ENCODE measurements around the gene UMPS. TPM values are rescaled to one million over a fixed set of nuclear protein-coding genes. Genes with fewer than 3 reads are reported as not detected.

Gene UMPS
- total RNA-seq, 1 donor from 2014 or later, result 50.3 TPM

- Mint-ChIP-seq H3K4me1 (ENCODE audit: low read depth) (no peaks in the 10 kb centered on the region), H3K36me3 (ENCODE audit: insufficient read depth) (peaks cover 11% of the 10 kb centered on the region), H3K9me3 (ENCODE audit: low read depth) (no peaks in the 10 kb centered on the region), H3K27ac (no peak overlapping the region), H3K27me3 (no peaks in the 10 kb centered on the region), H3K4me3 (ENCODE audit: low read depth) (no peak overlapping the region)
- no peak for TF ChIP-seq CTCF (IDR thresholded peaks at IDR 0.05; ENCODE audit: unreplicated experiment)
- no peak for DNase-seq (ENCODE audit: low spot score, unreplicated experiment)
Observed at GRCh38 chr3:124772081-124772831, 42.0 kb downstream of the UMPS start.

GRCh38 chr3:124773351-124774326, 43.4 kb downstream of the UMPS start:
- peaks cover 12% of the 10 kb centered on the region for H3K36me3 Mint-ChIP-seq (ENCODE audit: insufficient read depth)
- TF ChIP-seq CTCF (IDR thresholded peaks at IDR 0.05; ENCODE audit: unreplicated experiment), result no peak
- H3K27ac Mint-ChIP-seq, result no peak overlapping the region
- H3K4me1 Mint-ChIP-seq (ENCODE audit: low read depth), result no peaks in the 10 kb centered on the region
- H3K9me3 Mint-ChIP-seq (ENCODE audit: low read depth), result no peaks in the 10 kb centered on the region
- DNase-seq (ENCODE audit: low spot score, unreplicated experiment), result no peak
- no peak overlapping the region for H3K4me3 Mint-ChIP-seq (ENCODE audit: low read depth)
- H3K27me3 Mint-ChIP-seq, result no peaks in the 10 kb centered on the region

- no peaks in the 10 kb centered on the region for H3K9me3 Mint-ChIP-seq (ENCODE audit: low read depth)
- no peak overlapping the region for H3K4me3 Mint-ChIP-seq (ENCODE audit: low read depth)
- no peaks in the 10 kb centered on the region for H3K4me1 Mint-ChIP-seq (ENCODE audit: low read depth)
- no peak for DNase-seq (ENCODE audit: low spot score, unreplicated experiment)
- no peak for TF ChIP-seq CTCF (IDR thresholded peaks at IDR 0.05; ENCODE audit: unreplicated experiment)
- peaks cover 13% of the 10 kb centered on the region for H3K36me3 Mint-ChIP-seq (ENCODE audit: insufficient read depth)
- H3K27me3 Mint-ChIP-seq, result no peaks in the 10 kb centered on the region
- no peak overlapping the region for H3K27ac Mint-ChIP-seq
Observed at GRCh38 chr3:124774327-124774718, 44.1 kb downstream of the UMPS start.

GRCh38 chr3:124774841-124775402, 44.7 kb downstream of the UMPS start:
- H3K4me1 Mint-ChIP-seq (ENCODE audit: low read depth), result no peaks in the 10 kb centered on the region
- peak overlapping the region; percentile 1 for H3K27ac Mint-ChIP-seq

More at GRCh38 chr3:124774841-124775402, 44.7 kb downstream of the UMPS start:
- TF ChIP-seq CTCF (IDR thresholded peaks at IDR 0.05; ENCODE audit: unreplicated experiment), result no peak
- Mint-ChIP-seq H3K9me3 (ENCODE audit: low read depth) (no peaks in the 10 kb centered on the region), H3K36me3 (ENCODE audit: insufficient read depth) (peaks cover 13% of the 10 kb centered on the region), H3K4me3 (ENCODE audit: low read depth) (no peak overlapping the region), H3K27me3 (no peaks in the 10 kb centered on the region)
- DNase-seq (ENCODE audit: low spot score, unreplicated experiment), result no peak

Data from progenitor cell of endocrine pancreas (in vitro differentiated cells).